Heart right ventricle (tissue), 16 donors: Measurements from ENCODE around the gene INO80C. TPM values are rescaled to one million over a fixed set of nuclear protein-coding genes. Genes with fewer than 3 reads are reported as not detected.

Source experiments
- ATAC-seq, 8 donors: fragments of 200-7000 bp; cut with Tn5 transposase; one replicate each; pipeline ENCODE4 v1.9.1; 2020; ENCODE audit warnings: mild to moderate bottlenecking in 8 of 8, moderate library complexity in 8 of 8, moderate number of reproducible peaks in 1 of 8
- DNase-seq, 2 donors: peaks; one replicate each; pipeline ENCODE4 v3.0.0-alpha.2; 2020
- H3K27ac ChIP-seq, 10 donors: fragments of 200-600 bp; sonication (generic) in 2 of 10; one replicate each; pipeline versions ENCODE4 v1.5.0 to v1.8.0; 2020 to 2022; ENCODE audit warnings: mild to moderate bottlenecking in 3 of 10
- H3K27me3 ChIP-seq, 7 donors: fragments of 200-600 bp; one replicate each; pipeline ENCODE4 v1.8.0; 2021 to 2022; ENCODE audit warnings: mild to moderate bottlenecking in 2 of 7
- H3K36me3 ChIP-seq, 9 donors: fragments of 200-600 bp; sonication (generic) in 1 of 9; one replicate each; pipeline versions ENCODE4 v1.5.0 to v1.8.0; 2020 to 2022; ENCODE audit warnings: mild to moderate bottlenecking in 2 of 9
- H3K4me1 ChIP-seq, 9 donors: fragments of 200-600 bp; sonication (generic) in 1 of 9; one replicate each; pipeline versions ENCODE4 v1.5.0 to v1.8.0; 2020 to 2022; ENCODE audit warnings: mild to moderate bottlenecking in 4 of 9
- H3K4me3 ChIP-seq, 10 donors: fragments of 200-600 bp; sonication (generic) in 2 of 10; one replicate each; pipeline versions ENCODE4 v1.5.0 to v1.8.0; 2020 to 2022; ENCODE audit warnings: mild to moderate bottlenecking in 7 of 10, moderate library complexity in 2 of 10
- H3K9me3 ChIP-seq, 11 donors: fragments of 200-600 bp in 10 of 11; sonication (generic) in 2 of 11; one replicate each; pipeline versions ENCODE4 v1.5.0 to v1.8.0; 2013 to 2022; ENCODE audit warnings: mild to moderate bottlenecking in 2 of 11, control low read depth in 1 of 11, moderate library complexity in 1 of 11
- CTCF ChIP-seq, 9 donors: fragments of 200-600 bp; sonication (generic) in 2 of 9; IDR thresholded peaks; one replicate each; pipeline versions ENCODE4 v1.5.0 to v1.8.0; 2021 to 2022; ENCODE audit warnings: antibody characterized with exemption in 9 of 9, mild to moderate bottlenecking in 5 of 9, moderate library complexity in 1 of 9
- WGBS, 2 donors: extraction: QIAGEN DNeasy Blood & Tissue Kit; methylation state at CpG; one replicate each; pipeline ENCODE4 v1.1.7; 2013; ENCODE audit warnings: inconsistent platforms in 1 of 2; 5-methylcytosine and 5-hydroxymethylcytosine counted together
- intact Hi-C, 10 donors: fragments of 100-400 bp; cut with DNase I; formaldehyde crosslinking; loops; one replicate each; pipeline versions ENCODE4 v1.11.1 to v1.14.2; 2022
- polyA plus RNA-seq, 2 donors: library from polyadenylated mRNA; stranded (reverse); fragments of 200-250 nt; gene quantifications; one replicate each; pipeline ENCODE4 v1.2.3, GENCODE V29; 2013
- total RNA-seq, 10 donors: library from RNA; stranded (reverse); fragmentation: NEBNext Ultra II Directional in 3 of 10; extraction: Animal tissue kit (Norgen Biotek cat#: 25700) in 3 of 10; gene quantifications; one replicate each; pipeline versions ENCODE4 v1.2.1 to v1.2.4, GENCODE V29; 2021 to 2023
- donor health status: Arrhythmogenic right ventricular cardiomyopathy.
- donor health status: ischemic (EF 13 %, LVEDD 7.1; RV severe dilation, severe dysfunction).
- donor health status: healthy with polysubstance abuse.
- donor health status: DM: no; HTN: yes; CAD: no.
- donor health status: DM: no; HTN: no; CAD: no.
- donor health status: ischemic (EF 25% LVEDD 6.9; RV normal size, moderate dysfunction).
- donor health status: ischemic (EF 25% LVEDD 5.7; RV mildly dilated, moderate dysfunction).
- donor health status: healthy.
- donor health status: DM: yes; HTN: yes; CAD: no.
- donor health status: Ischemic cardiomyopathy.
- donor health status: ischemic (EF 35%, LVEDD 5.7; RV mildly dilated, moderate dysfunction).
- donor health status: nonischemic (EF 11% LVEDD 7.7; RV severe dilation, severe dysfunction).
- donor health status: DM: yes; HTN: yes; CAD: no.
- donor health status: PGD.
- donor health status: ischemic (EF 29% LVEDD 5.4; RV normal size, mild dysfunction).
- donor health status: nonischemic (EF 23%, LVEDD 6.1; RV moderate dilation, normal function).

Gene INO80C
- total and polyA plus RNA-seq, 12 donors: 17.3 to 28.4 (median 25.2) TPM

GRCh38 chr18:35512761-35513160 is 15.0 kb upstream of the INO80C start:
- Histone ChIP-seq H3K4me3 (no peak overlapping the region), H3K4me1 (peaks cover 0 to 41% (median 15%) of the 10 kb centered on the region in 9 donors), H3K9me3 (no peaks in the 10 kb centered on the region), H3K27ac (peak overlapping the region in 3 of 10 donors; percentile 16 to 52 (median 23)), H3K27me3 (no peaks in the 10 kb centered on the region), H3K36me3 (no peaks in the 10 kb centered on the region)
- intact Hi-C loops: no loop called here
- DNase-seq (no peak), ATAC-seq (no peak)
- WGBS, 2 donors: 89 to 98% methylated on average over 2 of the region's 2 CpGs
- TF ChIP-seq CTCF (IDR thresholded peaks at IDR 0.05): no peak

GRCh38 chr18:35511833-35512232 is 14.1 kb upstream of the INO80C start:
- no peak overlapping the region for H3K27ac ChIP-seq
- peaks cover 0 to 37% (median 15%) of the 10 kb centered on the region in 9 donors for H3K4me1 ChIP-seq
- TF ChIP-seq CTCF (IDR thresholded peaks at IDR 0.05): no peak
- intact Hi-C loops: no loop called here
- DNase-seq: no peak
- no peak for ATAC-seq
- no peaks in the 10 kb centered on the region for H3K27me3 ChIP-seq
- H3K36me3 ChIP-seq: no peaks in the 10 kb centered on the region
- no peaks in the 10 kb centered on the region for H3K9me3 ChIP-seq
- H3K4me3 ChIP-seq: no peak overlapping the region
- WGBS, 2 donors: 87 to 92% methylated on average over 1 of the region's 1 CpG

- intact Hi-C loops: no loop called here
- no peak for TF ChIP-seq CTCF (IDR thresholded peaks at IDR 0.05)
- Histone ChIP-seq H3K27ac (no peak overlapping the region), H3K4me3 (no peak overlapping the region), H3K4me1 (peaks cover 0 to 35% (median 13%) of the 10 kb centered on the region in 9 donors), H3K27me3 (no peaks in the 10 kb centered on the region), H3K9me3 (no peaks in the 10 kb centered on the region), H3K36me3 (no peaks in the 10 kb centered on the region)
- WGBS, 2 donors: 52 to 56% methylated on average over 2 of the region's 2 CpGs
- ATAC-seq (no peak), DNase-seq (no peak)
Measured at GRCh38 chr18:35511428-35511827, 13.7 kb upstream of the INO80C start.

- H3K4me1 ChIP-seq: peaks cover 0 to 22% (median 7%) of the 10 kb centered on the region in 9 donors
- ATAC-seq (peak in 1 of 8 donors; percentile 53), DNase-seq (no peak)
- H3K27me3 ChIP-seq: peaks cover 0 to 2% (median 0%) of the 10 kb centered on the region in 7 donors
- WGBS, 2 donors: 27 to 28% methylated on average over 4 of the region's 4 CpGs
- intact Hi-C loops: no loop called here
- no peak overlapping the region for H3K4me3 ChIP-seq
- H3K27ac ChIP-seq: no peak overlapping the region
- no peaks in the 10 kb centered on the region for H3K36me3 ChIP-seq
- no peak for TF ChIP-seq CTCF (IDR thresholded peaks at IDR 0.05)
- H3K9me3 ChIP-seq: no peaks in the 10 kb centered on the region
Measured at GRCh38 chr18:35510076-35510651, 12.4 kb upstream of the INO80C start.
